Measurements from ENCODE around the gene AHRR. TPM values are rescaled to one million over a fixed set of nuclear protein-coding genes. Genes with fewer than 3 reads are reported as not detected.
"Not testable (repeated sequence)": the region's sequence is repeated elsewhere in the genome, so short reads cannot be mapped to it uniquely, and the experiment has no call there.

Gene AHRR
- total and polyA plus RNA-seq, 2 of the 4 experiments (the other 2 are of a cell fraction): 15.6 to 37.1 TPM

DNA sequence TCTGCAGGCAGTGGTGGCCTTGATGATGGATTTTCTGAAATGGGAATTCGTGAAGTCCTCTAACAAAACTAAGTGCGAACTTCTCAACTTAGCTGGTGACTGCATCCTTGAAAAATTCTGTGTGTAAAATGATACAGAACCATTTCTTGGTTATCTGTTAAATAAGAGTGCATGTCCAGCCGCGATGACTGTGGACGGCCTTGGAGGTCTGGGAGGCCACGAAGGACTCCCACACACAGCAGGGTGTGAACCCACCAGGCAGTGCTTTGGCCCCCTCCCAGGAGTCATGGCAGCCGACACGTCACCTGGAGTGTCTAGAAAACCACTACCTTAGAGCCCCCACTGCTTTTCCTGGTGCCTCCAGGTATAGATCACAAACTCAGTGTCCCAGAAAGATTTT lies 17.8 kb upstream of the AHRR start:
- H3K23ac ChIP-seq (ENCODE audit: low read depth, low read length); H3K27ac ChIP-seq (ENCODE audit: insufficient read depth, low read length); H4K8ac ChIP-seq (ENCODE audit: low read depth in 2 of 2, low read length in 2 of 2); H3K9ac ChIP-seq (ENCODE audit: low read depth, low read length); H4K5ac ChIP-seq (ENCODE audit: low read depth, low read length); H3K18ac ChIP-seq (ENCODE audit: low read depth, low read length); dilution Hi-C loops (cut with HindIII; ENCODE audit: low sequenced_read_pairs, unreplicated experiment); CTCF ChIA-PET; H2BK15ac ChIP-seq (ENCODE audit: low read depth, low read length); H2AFZ ChIP-seq (replicated peaks; ENCODE audit: low read length, poor library complexity); H3K4me1 ChIP-seq (ENCODE audit: control insufficient read depth, insufficient read depth, low read length); POLR2A ChIA-PET (ENCODE audit: unreplicated experiment); H3K9me3 ChIP-seq (ENCODE audit: control insufficient read depth, insufficient read depth, low read length); H3K27me3 ChIP-seq (ENCODE audit: control insufficient read depth, insufficient read depth, low read length); DNase-seq; H2BK5ac ChIP-seq (ENCODE audit: low read depth, low read length, poor library complexity, severe bottlenecking); H2BK20ac ChIP-seq (ENCODE audit: low read depth, low read length); H3K4ac ChIP-seq (ENCODE audit: low read depth, low read length); in situ Hi-C loops (cut with MboI; ENCODE audit: low sequenced_read_pairs); H3K14ac ChIP-seq (replicated peaks; ENCODE audit: low read depth, low read length); H3K56ac ChIP-seq (ENCODE audit: extremely low read depth, insufficient read depth, low read length); H3K4me2 ChIP-seq (ENCODE audit: low read depth, low read length); BruUV-seq (replicated peaks); H4K91ac ChIP-seq (ENCODE audit: insufficient read depth, low read depth, low read length); H2AK9ac ChIP-seq (replicated peaks; ENCODE audit: low read depth, low read length, poor library complexity); H2BK120ac ChIP-seq (ENCODE audit: low read depth, low read length); intact Hi-C loops (cut with micrococcal nuclease); H2AK5ac ChIP-seq (ENCODE audit: low read depth, low read length); H3K4me3 ChIP-seq (ENCODE audit: insufficient read depth, low read depth, low read length): not testable (repeated sequence)
- Histone ChIP-seq H3K36me3 (ENCODE audit: control insufficient read depth, insufficient read depth, low read length) (peaks cover 22% of the 10 kb centered on the region), H4K20me1 (ENCODE audit: insufficient read depth, low read length) (peaks cover 84% of the 10 kb centered on the region), H3K9me1 (ENCODE audit: insufficient read depth, low read length) (peaks cover 11% of the 10 kb centered on the region; the same call in 1 of the 2 replicates), H3K79me1 (ENCODE audit: low read depth in 1 of 2, low read length in 2 of 2) (peaks cover 24 to 60% of the 10 kb centered on the region in 2 experiments)
- no CpG with 5 or more reads among the region's 8 CpGs for WGBS, 2 experiments (ENCODE audit: extremely low coverage in 2 of 2, insufficient read length in 1 of 2)
- peak; percentile 27; the same call in 1 of the 2 replicates for ATAC-seq (ENCODE audit: low read depth)
